Hair follicle dermal papilla cell (primary cell): Measurements from ENCODE around the gene RNF222. TPM values are rescaled to one million over a fixed set of nuclear protein-coding genes. Genes with fewer than 3 reads are reported as not detected.

Experiments used
- total RNA-seq: library from RNA; depleted of rRNA; stranded (reverse); fragments of >200 nt; gene quantifications from 2 replicates; pipeline ENCODE4 v1.2.3, GENCODE V29; 2012

The RNF222 gene, protein sequence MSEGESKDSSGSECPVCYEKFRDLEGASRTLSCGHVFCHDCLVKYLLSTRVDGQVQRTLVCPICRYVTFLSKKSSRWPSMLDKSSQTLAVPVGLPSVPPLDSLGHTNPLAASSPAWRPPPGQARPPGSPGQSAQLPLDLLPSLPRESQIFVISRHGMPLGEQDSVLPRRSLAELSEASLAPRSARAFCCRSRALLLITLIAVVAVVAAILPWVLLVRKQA
- not detected in 2 replicates for total RNA-seq

DNA sequence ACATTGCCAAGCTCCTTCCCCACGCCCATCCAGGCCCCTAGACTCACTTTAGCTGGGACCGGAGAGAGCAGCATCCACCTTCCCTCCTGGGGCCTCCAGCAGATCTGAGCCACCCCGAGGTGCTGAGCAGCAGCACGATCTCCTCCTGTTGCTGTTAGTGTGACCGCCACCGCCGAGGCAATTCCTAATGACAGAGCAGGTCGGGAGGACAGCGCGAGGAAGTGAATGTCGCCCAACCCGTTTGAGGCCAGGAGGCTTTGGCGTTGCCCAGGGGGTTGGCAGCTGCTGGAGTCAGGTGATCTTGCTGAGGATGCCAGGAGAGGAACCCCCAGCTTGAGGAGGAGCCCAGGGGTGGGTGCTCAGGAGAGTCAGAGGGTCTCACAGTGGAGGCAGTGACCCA, at the start of gene RNF222:
TSS of gene RNF222 (minus strand) at position 192 of the 400 bp plus-strand sequence. CDS start 4,366 bp downstream, outside the sequence.

DNA sequence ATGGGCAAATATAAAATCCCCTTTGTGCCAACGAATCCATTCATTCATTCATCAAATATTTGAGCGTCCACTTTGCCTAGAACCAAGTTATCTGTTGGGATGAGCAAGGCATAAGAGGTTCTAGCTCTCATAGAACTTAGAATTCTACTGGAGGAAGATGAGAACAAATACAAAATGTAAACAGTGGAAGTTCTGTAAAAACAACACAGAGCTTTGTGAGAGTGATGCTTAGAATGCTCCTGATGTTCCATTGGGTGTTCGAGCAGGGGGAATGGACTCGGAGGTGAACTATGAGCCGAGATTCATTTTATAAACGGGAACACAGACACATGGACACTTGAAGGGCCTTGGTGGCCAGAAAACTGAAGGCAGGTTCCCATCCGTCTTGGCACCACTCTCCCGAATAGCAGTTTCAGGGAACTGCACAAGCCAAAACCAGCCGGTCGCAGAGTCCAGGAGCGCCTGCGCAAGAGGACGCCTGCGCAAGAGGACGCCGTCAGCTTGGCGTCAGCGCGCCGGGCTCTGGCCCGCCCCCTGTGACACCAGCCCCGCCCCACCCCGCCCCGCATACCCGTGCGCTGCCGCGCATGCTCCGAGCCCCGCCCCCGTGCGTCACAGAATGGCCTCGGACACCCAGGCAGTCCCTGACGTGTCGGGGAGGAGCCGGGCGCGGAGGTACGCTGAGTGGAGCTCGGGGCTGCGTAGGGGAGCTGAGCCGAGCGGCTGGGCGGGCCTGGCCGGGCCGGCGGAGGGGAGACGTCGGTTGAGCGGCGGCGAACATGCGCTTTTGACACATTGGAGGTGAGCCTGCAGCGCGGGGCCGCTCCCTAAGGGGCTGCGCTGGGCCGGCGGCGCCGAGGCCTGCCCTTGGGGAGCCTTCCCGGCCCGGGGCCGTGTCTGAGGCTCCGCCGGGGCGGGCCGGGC, 37.9 kb upstream of the RNF222 start, which contains the start of gene NDEL1:
TSS of gene NDEL1 (plus strand) at position 640 of the 924 bp plus-strand sequence. CDS start 8,388 bp downstream, outside the sequence.

DNA sequence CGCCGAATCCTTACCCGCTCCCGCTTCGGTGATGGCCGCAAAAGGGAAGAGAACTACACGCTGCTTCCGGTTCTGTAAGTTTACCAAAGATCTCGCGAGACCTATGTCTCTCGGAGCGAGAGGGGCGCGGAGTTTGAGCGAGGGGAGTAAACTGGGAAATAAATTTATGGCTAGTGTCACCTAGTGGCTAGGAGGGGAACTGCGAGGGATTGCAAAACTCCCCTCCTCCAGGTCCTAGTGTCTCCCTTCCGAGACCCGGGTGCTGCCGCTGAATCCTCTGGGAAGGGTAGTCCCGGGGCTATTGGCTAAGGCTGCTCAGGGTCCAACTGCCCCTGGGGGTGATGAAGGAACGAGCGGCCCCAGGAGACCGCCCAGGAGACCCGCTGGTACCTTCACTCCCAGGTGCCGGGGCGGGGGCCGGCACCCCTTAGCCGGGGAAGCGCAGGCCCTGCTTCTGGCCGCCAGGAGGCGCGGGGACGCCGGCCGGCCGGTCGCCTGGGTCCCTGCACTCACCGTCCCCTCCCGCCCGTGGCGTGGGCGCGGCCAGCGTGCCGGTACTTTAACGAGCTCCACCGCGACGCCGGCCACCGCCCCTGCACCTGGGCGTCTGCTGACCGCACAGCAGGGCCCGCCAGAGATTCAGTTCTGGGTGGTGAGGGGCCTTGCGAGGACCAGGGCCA, 14.3 kb downstream of the RNF222 start, which contains the start of gene RPL26:
TSS of gene RPL26 (minus strand) at position 51 of the 680 bp plus-strand sequence. CDS start 883 bp downstream, outside the sequence.

DNA sequence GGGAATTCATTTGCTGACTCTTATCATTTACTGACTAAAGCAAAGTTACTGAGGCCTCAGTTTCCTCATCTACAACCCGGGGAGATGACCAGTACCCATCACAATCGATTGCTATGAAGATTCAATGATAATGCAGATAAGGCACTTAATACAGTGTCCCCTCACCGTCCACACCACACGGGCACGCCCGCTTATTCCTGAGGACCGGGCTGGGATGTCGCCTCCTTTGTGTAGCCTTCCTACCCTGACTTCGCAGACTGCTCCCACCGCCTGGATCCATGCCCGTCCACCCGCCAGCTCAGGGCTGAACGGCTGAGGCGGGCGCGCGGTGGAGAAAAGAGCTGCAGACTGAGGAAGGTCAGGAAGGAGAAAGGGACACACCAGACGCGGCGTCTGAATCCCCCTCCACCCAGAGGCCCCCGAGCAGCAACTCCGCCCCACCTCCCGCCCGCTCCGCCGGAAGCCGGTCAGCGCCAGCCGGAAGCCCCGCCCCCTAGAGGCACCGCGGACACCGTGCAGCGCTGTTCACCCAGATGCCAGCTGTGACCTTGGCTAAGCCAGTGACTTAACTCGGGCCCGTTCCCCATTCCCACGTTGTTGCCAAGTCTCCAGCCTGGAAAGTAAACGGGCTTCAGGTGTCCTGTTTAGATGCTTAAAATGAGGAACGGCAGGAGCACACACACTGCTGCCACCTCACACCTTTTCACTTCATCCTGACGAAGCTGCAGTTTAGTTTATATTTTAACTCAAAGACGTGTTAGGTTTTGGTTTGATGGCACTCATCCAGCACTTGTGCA, 21.2 kb downstream of the RNF222 start, which contains the start of gene KRABD2:
TSS of gene KRABD2 (minus strand) at position 434 of the 797 bp plus-strand sequence.

Other genes with a start within 250 kb of the RNF222 start
- 12.3 and 17.2 TPM in 2 replicates for gene PER1, start 245.4 kb downstream of the RNF222 start, total RNA-seq
- gene VAMP2, start 234.9 kb downstream of the RNF222 start, total RNA-seq: 4.4 and 5.5 TPM in 2 replicates
- 11.0 and 14.8 TPM in 2 replicates for gene TMEM107, start 221.4 kb downstream of the RNF222 start, total RNA-seq
- gene BORCS6, start 207.6 kb downstream of the RNF222 start, total RNA-seq: 5.8 and 7.8 TPM in 2 replicates
- 2.1 and 6.1 TPM in 2 replicates for gene AURKB, start 187.3 kb downstream of the RNF222 start, total RNA-seq
- gene CTC1, start 149.8 kb downstream of the RNF222 start, total RNA-seq: 6.6 and 8.8 TPM in 2 replicates
- gene PFAS, start 148.5 kb downstream of the RNF222 start, total RNA-seq: 13.6 and 22.6 TPM in 2 replicates
- 11.5 and 15.5 TPM in 2 replicates for gene RANGRF, start 109.2 kb downstream of the RNF222 start, total RNA-seq
- 0.81 and 1.2 TPM in 2 replicates for gene SLC25A35, start 102.4 kb downstream of the RNF222 start, total RNA-seq
- not detected in 2 replicates for gene ARHGEF15, start 87.6 kb downstream of the RNF222 start, total RNA-seq
- gene ODF4, start 58.0 kb downstream of the RNF222 start, total RNA-seq: not detected in 2 replicates
- 1,352 and 1,970 TPM in 2 replicates for gene RPL26, start 14.6 kb downstream of the RNF222 start, total RNA-seq
- 115 and 118 TPM in 2 replicates for gene NDEL1, start 38.1 kb upstream of the RNF222 start, total RNA-seq
- 51.5 and 68.5 TPM in 2 replicates for gene MYH10, start 232.9 kb upstream of the RNF222 start, total RNA-seq